NK-92 (cell line): ENCODE results near the gene ZNF154.

Experiments used
- DNase-seq: peaks from one replicate; lab custom pipeline; 2025; ENCODE audit not compliant: unreplicated experiment; lab: John Stamatoyannopoulos, UW

ZNF154 gene

GRCh38 chr19:57682226-57682766 lies 26.7 kb downstream of the ZNF154 start:
- no peak for DNase-seq

DNA sequence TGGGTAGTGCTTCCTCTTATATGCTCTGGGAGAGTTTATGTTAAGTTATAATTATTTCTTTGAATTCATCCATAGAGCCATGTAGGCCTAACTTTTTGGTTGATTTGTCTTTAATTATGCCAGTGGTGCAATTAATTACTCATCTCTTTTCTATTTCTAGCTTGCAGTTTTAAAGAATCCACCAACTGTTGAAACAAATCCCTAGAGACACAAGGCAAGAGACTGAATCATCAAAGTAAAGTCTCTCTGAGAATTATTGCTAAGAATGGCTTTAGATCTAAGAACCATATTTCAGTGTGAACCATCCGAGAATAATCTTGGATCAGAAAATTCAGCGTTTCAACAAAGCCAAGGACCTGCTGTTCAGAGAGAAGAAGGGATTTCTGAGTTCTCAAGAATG lies 33.1 kb downstream of the ZNF154 start:
- DNase-seq, result no peak

DNA sequence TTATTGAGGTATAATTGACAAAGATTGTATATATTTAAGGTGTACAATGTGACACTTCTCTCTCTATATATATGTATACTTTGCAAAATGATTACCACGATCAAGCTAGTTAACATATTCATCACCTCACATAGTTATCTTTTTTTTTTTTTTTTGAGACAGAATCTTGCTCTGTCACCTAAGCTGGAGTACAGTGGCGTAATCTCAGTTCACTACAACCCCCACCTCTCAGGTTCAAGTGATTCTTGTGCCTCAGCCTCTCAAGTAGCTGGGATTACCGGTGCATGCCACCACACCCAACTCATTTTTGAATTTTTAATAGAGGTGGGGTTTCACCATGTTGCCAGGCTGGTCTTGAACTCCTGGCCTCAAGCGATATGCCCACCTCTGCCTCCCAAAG lies 36.5 kb downstream of the ZNF154 start:
- DNase-seq, result no peak

GRCh38 chr19:57671124-57671895 lies 37.7 kb downstream of the ZNF154 start:
- no peak for DNase-seq

DNA sequence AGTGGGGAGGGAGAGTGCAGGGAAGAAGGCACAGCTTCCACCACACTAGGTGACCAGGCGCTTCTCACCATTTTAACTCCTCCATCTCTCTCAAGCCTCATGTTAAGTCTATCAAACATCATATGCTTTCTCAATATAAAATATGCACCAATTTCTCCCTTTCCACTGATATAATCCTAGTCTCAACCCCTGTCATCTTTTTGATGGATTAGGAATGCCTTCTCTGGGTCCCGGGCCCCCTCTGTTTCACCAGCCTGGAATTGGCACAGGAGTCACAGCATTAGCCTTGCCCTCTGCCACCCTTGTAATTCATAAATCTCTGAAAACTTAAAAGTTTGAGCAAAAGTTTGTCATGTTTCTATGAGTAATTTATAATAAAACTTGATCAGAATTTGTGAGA lies 40.4 kb downstream of the ZNF154 start, which contains the start of gene ZSCAN4:
ZSCAN4 (plus strand) TSS at position 301 of the 400 bp plus-strand sequence. CDS start 7,211 bp downstream, outside the sequence.
- DNase-seq, result no peak

DNA sequence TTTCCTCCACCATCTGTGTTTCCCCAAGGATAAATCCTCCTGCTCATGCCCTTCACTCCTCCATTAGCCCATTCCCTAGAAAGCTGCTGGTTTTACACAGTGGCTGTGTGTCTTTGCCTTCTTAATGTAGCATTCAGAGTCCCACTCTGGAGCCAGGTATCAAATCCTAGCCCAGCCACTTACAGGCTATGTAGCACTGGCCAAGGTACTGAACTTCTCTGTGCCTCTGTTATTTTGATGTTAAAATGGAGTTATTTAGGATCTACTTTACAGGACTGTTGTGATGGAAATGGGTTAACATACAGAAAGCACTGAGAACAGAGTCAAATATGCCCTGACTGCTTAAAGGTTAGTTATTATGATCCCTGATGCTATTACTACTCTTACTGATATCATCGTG lies 41.8 kb downstream of the ZNF154 start:
- DNase-seq, result no peak

- no peak for DNase-seq
Observed at GRCh38 chr19:57665261-57665806, 43.7 kb downstream of the ZNF154 start.

GRCh38 chr19:57664269-57665127 lies 44.5 kb downstream of the ZNF154 start:
- DNase-seq, result no peak

DNA sequence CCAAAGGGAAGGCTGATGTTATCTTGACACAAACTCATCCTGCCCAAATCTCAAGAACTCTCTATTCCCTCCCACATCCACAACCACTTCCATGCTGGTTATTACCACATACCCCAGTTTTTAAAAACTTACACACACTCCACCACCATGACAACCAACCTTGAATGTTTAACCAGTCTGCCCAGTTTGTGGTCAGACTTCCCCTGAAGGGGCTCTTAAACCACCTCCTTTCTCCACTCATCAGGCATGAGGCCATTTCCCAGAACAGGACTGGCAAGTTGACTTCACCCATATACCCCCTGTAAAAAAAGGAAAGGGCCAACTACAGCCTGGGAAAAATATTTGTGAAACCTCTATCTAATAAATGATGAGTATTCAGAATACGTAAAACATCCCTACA lies 52.7 kb downstream of the ZNF154 start:
- DNase-seq, result no peak

- DNase-seq, result no peak
Observed at GRCh38 chr19:57655443-57655842, 53.6 kb downstream of the ZNF154 start.

DNA sequence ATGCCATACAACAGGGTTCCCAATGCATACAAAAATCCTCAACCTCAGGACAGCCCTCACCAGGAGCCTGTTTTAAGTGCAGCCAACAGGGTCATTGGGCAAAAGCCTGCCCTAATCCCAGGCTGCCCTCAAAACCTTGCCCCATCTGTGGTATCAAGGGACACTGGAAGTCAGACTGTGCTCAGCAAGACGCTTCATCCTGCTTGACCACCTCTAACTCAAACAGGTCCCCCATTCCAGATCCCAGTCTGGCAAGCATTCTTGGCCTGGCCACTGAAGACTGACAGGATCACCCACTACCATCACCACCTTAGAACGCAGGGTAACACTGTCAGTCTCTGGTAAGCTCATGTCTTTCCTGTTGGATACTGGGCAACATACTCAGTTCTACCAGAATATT lies 55.3 kb downstream of the ZNF154 start:
- no peak for DNase-seq

GRCh38 chr19:57651654-57651996 lies 57.4 kb downstream of the ZNF154 start:
- DNase-seq, result no peak

DNA sequence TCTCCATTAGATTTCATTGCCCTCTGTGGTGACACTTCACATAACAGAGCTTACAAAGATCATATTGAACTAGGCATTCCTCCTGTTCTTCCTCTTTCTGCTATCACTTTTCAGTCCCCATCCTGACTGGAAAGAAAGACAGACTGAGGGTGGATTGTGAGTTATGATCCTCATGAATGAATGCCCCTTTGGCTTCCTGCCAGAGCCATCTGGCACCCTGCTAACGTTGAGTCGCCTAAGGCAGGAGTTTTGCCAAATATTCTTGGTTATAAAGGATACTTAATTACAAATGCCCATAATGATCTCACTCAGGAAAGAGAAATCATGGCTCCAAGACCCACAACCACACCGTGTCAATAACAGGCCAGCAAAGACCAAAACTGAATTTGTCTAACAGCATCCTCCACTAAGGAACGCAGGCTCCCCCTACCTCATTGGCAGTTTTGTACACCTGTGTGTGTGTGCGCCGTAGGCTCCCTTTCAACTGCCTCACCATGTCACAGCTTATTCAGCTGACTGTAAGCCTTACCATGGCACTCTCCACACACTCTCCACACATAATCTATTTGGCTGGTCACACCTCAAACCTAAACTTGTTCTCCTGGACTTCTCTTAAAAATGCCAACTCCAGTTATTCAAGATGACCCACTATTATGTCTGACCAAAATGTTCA lies 60.5 kb downstream of the ZNF154 start:
- no peak for DNase-seq
